ENCODE results near the gene HS6ST2.

Gene HS6ST2

DNA sequence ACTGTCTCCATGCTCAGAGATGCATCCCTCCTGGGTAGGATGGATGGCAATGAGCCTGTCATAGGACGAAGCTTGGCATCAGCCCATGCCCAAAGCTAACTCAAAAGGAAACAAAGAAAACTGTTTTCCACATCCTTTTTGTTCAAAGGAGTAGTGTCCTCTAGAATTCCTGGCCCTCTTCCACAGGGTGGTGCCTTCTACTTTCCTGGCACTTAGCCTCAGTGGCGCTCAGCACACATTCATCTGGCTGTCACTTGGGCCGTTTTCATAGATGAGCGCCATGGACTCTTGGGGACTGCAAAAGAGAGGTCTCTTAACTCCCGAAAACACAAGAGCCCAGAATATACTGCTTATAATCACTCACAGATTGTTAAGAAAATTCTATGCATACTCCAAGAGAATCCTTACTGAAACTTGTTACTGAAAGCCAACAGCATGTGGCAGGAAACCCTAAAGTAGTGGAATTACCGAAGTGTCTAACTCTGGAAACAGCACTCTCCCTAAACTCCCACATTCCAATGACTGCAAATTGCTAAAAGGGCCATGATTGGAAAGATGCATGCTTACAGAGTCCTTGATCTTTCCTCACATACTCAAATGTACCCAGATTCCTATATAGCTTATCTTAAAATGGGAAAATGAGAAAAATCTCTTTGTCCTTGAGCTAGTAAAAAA lies 110.0 kb downstream of the HS6ST2 start:
- no peak for DNase-seq (ENCODE audit: low read depth in 2 of 2)

- no peak for DNase-seq (ENCODE audit: low read depth in 2 of 2)
Observed at GRCh38 chrX:132843363-132843762, 115.1 kb downstream of the HS6ST2 start.

DNA sequence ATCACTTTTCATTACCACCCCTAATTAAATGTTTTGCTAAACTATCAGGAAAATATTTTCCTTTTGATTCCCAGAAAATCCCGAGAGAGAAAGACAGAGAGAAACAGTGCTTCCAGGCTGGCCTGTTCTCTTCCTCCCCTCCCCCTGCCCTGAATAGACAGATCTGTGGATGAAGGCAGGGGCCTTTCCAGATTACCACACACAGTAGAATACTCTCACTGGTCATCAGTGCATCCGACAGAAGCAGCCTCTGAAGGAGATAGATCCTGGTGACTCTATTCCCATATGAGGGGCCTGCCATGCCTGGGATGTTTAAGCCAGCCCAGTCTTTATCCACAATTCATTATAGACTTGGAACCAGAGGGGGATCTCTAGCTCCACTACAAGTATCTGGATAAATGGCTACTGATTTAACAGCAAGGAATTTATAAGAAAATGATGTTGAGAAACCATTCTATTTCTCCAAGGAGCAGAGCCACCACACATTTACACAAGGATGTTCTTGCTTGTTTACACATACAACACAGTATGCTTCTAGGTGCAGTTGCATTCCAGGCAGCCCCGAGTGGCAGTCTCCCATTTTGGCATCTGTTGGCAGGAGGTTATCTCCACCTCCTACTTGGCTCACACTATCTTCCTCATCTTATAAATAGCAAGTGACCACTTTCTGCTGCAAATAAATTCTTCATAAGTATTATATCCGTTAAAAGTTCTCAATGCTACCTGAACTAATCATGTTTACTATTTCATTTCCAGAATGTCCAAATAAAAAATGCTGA lies 115.8 kb downstream of the HS6ST2 start:
- DNase-seq (ENCODE audit: low read depth in 2 of 2) = no peak

GRCh38 chrX:132837967-132838366 lies 120.5 kb downstream of the HS6ST2 start:
- DNase-seq (ENCODE audit: low read depth in 2 of 2) = no peak

DNA sequence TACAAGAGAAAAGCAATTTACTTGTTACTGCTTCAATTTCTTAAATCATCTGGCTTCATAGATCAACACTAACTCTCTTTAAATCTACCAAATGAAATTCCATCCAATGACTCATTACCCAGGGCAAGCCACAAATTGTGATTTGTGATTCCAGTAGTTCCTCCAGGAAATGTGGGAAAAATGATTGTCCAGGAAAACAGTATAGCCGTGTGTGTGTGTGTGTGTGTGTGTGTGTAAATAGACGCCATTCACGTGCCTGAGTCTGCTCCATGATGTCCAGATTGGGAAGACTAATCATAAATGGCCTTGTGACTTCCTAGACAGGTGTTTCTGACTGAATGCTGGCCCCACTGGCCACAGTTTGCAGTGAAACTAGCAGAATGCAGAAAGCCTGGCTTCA lies 121.3 kb downstream of the HS6ST2 start:
- peak; percentile 64 to 72 for DNase-seq (ENCODE audit: low read depth in 2 of 2)

DNA sequence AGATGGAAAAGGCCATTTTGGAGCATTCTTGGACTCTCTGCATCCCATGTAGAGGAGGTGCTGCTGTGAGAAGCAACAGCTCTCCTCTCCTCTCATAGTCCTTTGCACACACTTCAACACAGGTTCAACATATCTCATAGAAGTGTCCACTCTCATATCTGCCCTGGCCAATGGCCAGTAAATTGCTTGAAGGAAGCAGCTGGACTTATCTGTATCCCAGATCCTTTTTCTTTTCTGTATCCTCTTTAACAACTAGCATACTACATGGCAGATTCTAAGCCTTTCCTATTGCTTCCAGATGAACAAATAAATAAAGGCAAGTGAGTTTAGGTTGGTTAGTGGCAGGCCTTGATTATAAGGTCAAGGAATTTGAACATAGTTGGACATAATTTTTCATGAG lies 122.0 kb downstream of the HS6ST2 start:
- no peak for DNase-seq (ENCODE audit: low read depth in 2 of 2)

- DNase-seq (ENCODE audit: low read depth in 2 of 2) = no peak
Observed at GRCh38 chrX:132834741-132835140, 123.7 kb downstream of the HS6ST2 start.

DNA sequence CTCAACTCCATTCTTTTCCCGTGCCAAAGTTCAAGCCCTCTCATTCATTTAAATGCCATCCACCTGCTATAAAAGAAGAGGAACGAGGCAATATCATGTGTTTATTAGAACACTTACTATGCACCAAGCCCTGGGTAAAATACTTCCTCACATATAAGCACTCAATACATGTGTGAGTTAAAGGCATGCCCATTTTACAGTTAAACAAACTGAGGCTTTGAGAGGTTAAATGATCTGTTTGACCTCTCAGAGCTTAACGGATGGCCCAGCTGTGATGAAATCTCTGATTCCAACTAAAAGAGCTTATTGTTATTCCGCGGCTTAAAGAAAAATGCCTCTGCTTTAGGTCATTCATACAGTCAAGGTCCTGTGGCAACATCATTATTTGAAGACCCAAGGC lies 124.3 kb downstream of the HS6ST2 start:
- no peak for DNase-seq (ENCODE audit: low read depth in 2 of 2)

- no peak for DNase-seq (ENCODE audit: low read depth in 2 of 2)
Observed at GRCh38 chrX:132833373-132833772, 125.1 kb downstream of the HS6ST2 start.

GRCh38 chrX:132831336-132831973 lies 127.0 kb downstream of the HS6ST2 start:
- DNase-seq (ENCODE audit: low read depth in 2 of 2) = no peak

DNA sequence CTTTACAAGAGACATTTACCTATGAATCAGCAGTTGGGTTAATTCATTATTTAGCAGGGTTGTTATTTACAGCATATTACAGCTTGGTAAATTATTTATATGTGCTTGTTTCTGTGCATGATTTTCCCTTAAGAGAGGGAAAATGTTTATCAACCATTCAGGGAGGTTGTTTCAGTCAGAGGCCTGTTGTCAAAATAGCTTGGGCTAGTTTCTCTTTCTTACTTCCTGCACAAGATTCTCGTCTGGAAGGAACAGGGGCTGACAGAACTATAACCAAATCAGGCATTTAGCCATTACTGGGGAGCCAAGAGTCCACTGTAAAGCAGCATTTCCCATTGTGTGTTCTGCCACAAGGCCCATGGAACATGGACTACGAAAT lies 135.8 kb downstream of the HS6ST2 start:
- no peak for DNase-seq (ENCODE audit: low read depth in 2 of 2)

DNA sequence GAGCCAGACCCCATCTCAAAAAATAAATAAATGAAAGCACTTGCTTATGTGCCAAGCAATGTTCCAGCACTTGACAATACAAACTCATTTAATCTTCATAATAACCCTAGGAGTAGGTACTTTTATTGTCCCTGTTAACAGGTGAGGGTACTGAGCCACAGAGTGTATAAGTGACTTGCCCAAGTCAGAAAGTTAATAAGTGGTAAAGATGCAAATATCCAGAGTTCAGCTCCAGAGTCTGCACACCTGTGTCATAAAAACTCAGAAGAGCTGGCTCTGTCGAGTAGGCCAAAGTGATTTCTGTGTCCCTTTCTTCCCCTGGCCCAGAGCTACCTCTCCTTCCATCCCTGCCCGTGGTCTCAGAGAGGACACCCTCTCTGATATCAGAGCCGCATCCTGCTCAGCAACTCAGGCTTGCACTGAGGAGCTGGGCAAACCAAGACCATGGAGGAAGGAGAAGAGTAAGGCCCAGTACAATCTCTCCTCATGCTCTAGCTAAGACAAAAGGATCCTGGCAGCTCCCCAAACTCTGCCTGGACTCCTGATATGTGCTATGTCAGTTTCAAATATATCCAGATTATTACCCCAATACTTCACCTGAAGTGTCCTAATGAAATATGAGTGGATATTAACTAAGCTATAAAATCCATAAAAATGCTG lies 136.3 kb downstream of the HS6ST2 start:
- DNase-seq (ENCODE audit: low read depth in 2 of 2) = no peak

DNA sequence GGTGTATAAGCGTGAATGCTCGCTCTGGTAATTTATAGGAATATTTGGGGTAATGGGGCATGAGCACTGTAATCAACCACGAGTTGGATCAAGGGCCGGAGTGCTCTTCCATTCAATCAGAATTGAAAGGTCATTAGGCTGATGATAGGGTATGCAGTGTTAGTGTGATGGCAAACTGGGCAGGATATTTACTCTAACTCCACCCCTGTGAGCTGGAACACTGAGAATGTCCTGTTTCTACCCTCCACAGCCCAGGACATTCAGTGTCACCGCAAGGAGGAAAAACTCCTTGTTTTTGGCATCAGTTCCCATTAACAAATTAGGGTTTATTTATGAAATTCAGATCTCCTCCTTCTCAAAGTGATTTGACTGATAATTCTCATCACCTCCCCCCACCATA lies 137.8 kb downstream of the HS6ST2 start:
- no peak for DNase-seq (ENCODE audit: low read depth in 2 of 2)

DNA sequence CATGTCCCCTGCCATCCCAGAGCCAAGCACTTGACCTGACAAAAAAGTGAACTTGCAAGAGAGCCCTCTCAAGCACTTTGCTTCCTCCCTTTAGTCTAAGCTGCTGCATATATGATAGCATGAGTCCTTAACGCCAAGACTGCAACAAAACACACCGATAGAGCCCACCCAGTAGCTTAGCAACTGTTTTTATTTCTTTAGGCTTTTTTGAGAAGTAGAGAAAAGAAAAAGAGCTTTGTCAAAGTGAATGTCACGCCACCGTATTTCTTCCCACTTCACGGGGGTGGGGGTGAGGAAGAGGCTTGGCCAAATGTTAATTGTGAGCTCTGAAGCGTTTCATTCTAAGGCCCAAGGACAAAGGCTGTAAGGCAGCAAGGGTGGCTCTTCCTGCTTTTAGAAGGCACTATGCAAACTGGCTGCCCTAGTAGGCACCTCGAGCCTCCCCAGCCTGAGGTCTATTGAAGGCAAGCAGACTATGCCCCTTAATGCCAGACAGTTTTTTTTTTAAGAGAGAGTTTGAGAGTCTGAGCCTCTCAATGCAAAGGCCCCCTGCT lies 138.6 kb downstream of the HS6ST2 start:
- no peak for DNase-seq (ENCODE audit: low read depth in 2 of 2)

- DNase-seq (ENCODE audit: low read depth in 2 of 2) = no peak
Observed at GRCh38 chrX:132818638-132819037, 139.8 kb downstream of the HS6ST2 start.

- DNase-seq (ENCODE audit: low read depth in 2 of 2) = no peak
Observed at GRCh38 chrX:132815643-132816042, 142.8 kb downstream of the HS6ST2 start.

DNA sequence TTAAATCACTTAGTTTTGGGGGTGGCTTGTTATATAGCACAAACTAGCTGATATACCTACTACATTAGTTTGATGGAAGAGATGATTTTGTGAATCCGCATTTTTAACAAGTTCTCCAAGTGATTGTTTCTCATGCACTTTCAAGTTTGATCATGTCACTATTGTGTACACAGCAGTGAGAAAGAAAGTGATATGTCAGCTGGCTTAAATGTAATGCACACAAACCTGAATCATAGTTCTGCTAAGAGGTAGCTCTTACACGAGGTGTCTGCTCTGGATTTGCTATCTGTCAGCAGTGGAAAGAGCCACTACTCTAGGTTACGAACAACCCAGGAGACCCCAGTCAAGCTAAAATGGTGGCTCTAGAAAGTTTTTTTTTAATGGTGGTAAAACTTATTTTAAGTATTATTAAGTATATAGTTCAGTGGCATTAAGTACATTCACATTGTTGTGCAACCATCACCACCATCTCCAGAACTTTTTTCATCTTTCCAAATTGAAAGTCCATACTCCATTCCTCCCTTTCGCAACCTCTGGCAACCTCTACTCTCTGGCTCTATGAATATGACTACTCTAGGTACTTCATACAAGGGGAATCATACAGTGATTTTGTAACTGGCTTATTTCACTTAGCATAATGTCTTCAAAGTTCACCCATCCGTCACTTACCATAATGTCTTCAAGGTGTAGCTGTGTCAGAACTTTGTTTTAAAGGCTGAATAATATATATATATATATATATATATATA lies 147.3 kb downstream of the HS6ST2 start:
- no peak for DNase-seq (ENCODE audit: low read depth in 2 of 2)

DNA sequence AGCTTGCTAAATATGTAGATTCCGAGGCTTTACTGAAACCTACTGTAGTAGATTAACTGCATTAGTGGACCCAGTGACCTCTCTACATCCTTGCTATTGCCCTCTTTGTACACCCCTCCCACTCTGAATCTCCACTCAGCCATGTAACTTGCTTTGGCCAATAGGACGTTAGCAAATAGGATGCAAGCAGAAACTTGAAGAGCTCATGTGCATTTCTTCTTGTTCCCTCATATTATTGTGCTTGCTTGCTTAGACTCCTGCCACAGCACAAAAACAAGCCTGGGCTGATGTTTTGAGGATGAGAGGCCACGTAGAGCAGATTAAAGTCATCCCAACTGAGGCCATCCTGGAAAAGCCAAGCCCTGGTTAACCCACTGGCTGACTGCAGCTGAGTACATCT lies 147.9 kb downstream of the HS6ST2 start:
- no peak for DNase-seq (ENCODE audit: low read depth in 2 of 2)

DNA sequence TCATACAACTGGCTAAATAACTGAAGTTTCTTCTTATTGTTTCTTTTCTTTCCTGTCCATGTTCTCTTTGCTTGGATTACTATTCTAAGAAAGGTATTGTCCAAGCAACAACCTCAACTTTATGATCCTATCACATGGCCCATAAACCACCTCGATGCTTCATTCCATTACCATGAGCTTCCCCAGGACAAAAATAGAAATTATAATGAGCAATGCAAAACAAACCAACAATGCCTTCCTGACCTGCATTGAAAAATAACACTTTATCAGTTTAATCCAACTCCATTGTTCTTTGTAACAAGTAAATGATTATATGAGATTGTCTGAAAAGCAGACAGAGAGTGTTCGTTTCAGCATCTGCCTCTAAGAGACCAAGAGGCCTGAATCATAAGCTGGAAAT lies 148.8 kb downstream of the HS6ST2 start:
- DNase-seq (ENCODE audit: low read depth in 2 of 2) = no peak

DNA sequence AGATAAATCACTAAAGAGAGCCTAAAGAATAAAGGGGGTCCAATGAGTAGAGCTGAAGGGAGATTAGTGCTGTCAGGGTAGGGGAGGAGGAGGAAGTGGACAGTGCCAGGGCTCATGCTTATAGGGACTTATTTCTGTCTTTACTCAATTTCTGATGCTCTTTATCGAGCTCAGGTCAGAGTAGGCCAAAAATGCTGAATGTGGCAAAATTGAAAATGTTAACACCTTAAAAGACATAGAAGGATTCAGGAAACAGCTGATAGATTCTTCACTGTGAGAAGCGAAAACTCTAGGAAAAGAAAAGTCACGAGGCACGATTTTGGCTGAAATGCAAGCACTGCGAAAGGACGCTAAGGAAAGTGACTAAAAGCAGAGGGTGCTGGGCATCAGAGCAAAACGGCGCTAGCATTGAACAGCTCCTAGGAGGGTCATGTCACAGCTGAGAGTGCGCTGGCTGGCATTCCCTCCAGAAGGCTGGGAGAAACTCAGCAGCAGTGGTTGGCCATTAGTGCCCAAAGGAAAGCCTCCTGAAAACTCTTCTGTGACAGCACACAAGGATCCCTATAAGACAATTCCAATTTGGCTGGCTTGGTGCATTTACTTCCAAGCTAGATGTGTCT lies 150.9 kb downstream of the HS6ST2 start:
- DNase-seq (ENCODE audit: low read depth in 2 of 2) = no peak

- no peak for DNase-seq (ENCODE audit: low read depth in 2 of 2)
Observed at GRCh38 chrX:132802033-132802432, 156.4 kb downstream of the HS6ST2 start.
